H1 (cell line): ENCODE data around the gene RBM4B. TPM values are rescaled to one million over a fixed set of nuclear protein-coding genes. Genes with fewer than 3 reads are reported as not detected.

Experiments
- CTCF ChIA-PET: fragments of 300-600 bp; sonication (Branson Sonifier 250); formaldehyde crosslinking; loops from one replicate; lab custom pipeline; 2021; ENCODE audit not compliant: partially characterized antibody; lab: Charles Lee
- POLR2A ChIA-PET: fragments of 300-600 bp; sonication (Branson Sonifier 250); formaldehyde crosslinking; loops from one replicate; lab custom pipeline; 2021; ENCODE audit warnings: inconsistent platforms; ENCODE audit not compliant: partially characterized antibody; lab: Charles Lee
- DNase-seq, 2 experiments: peaks; one replicate each; pipeline versions ENCODE4 v3.0.0 to v3.0.0-alpha.2; 2010 to 2022; ENCODE audit warnings: low spot score in 2 of 2, low read depth in 1 of 2, mixed read lengths in 1 of 2
- FAIRE-seq: peaks from 2 replicates; lab custom pipeline; 2011; peaks lifted over from hg19 to GRCh38; lab: Jason Lieb, UNC
- H2AFZ ChIP-seq: 2 replicates; pipeline ENCODE4 v1.8.1; 2012; ENCODE audit warnings: low read length, inconsistent platforms
- H2AK5ac ChIP-seq: 2 replicates; pipeline ENCODE4 v1.6.1; 2013; ENCODE audit warnings: low read depth, low read length
- H2BK120ac ChIP-seq: replicated peaks from 2 replicates; pipeline ENCODE3; 2013; ENCODE audit warnings: low read depth, low read length, inconsistent platforms
- H2BK12ac ChIP-seq: 2 replicates; pipeline ENCODE4 v1.6.1; 2013; ENCODE audit warnings: low read depth, low read length
- H2BK15ac ChIP-seq: 2 replicates; pipeline ENCODE4 v1.6.1; 2013; ENCODE audit warnings: low read length
- H2BK20ac ChIP-seq: 2 replicates; pipeline ENCODE4 v1.6.1; 2013; ENCODE audit warnings: low read length
- H2BK5ac ChIP-seq: 2 replicates; pipeline ENCODE4 v1.6.1; 2013; ENCODE audit warnings: low read depth, low read length
- H3K14ac ChIP-seq: 2 replicates; pipeline ENCODE4 v1.6.1; 2013; ENCODE audit warnings: inconsistent platforms; ENCODE audit not compliant: insufficient read length
- H3K18ac ChIP-seq: 2 replicates; pipeline ENCODE4 v1.6.1; 2013; ENCODE audit warnings: low read length; ENCODE audit errors: extremely low read depth
- H3K23ac ChIP-seq: 2 replicates; pipeline ENCODE4 v1.6.1; 2013; ENCODE audit warnings: inconsistent platforms; ENCODE audit not compliant: insufficient read length
- H3K23me2 ChIP-seq: 2 replicates; pipeline ENCODE4 v1.6.1; 2013; ENCODE audit warnings: low read depth, low read length
- H3K27ac ChIP-seq: 2 replicates; pipeline ENCODE4 v1.6.1; 2011; ENCODE audit warnings: low read depth, low read length, inconsistent platforms
- H3K27me3 ChIP-seq, 4 experiments: replicated peaks in 1 of 4; 1 replicate in 1 of 4; 2 replicates in 3 of 4; pipeline versions ENCODE4 v1.6.1 to v1.8.1; 2011 to 2013; ENCODE audit warnings: low read length in 3 of 4, mild to moderate bottlenecking in 3 of 4, inconsistent platforms in 2 of 4, mixed read lengths in 2 of 4, moderate library complexity in 1 of 4; ENCODE audit not compliant: control insufficient read depth in 3 of 4, insufficient read depth in 3 of 4; ENCODE audit errors: extremely low read depth in 1 of 4
- H3K36me3 ChIP-seq, 4 experiments: 2 replicates each; pipeline versions ENCODE4 v1.6.1 to v1.8.1; 2011 to 2013; ENCODE audit warnings: mild to moderate bottlenecking in 4 of 4, low read length in 3 of 4, moderate library complexity in 2 of 4, control low read depth in 1 of 4, inconsistent platforms in 1 of 4; ENCODE audit not compliant: insufficient read depth in 4 of 4, control insufficient read depth in 2 of 4
- H3K4ac ChIP-seq: replicated peaks from 2 replicates; pipeline ENCODE3; 2013; ENCODE audit warnings: low read length, low read depth, mixed read lengths, inconsistent platforms; ENCODE audit not compliant: insufficient read length
- H3K4me1 ChIP-seq, 4 experiments: replicated peaks in 1 of 4; 1 replicate in 1 of 4; 2 replicates in 3 of 4; pipeline versions ENCODE4 v1.6.1 to v1.8.1; 2011 to 2013; ENCODE audit warnings: low read length in 3 of 4, inconsistent platforms in 2 of 4, mixed read lengths in 1 of 4; ENCODE audit not compliant: insufficient read depth in 4 of 4, control insufficient read depth in 3 of 4
- H3K4me2 ChIP-seq, 2 experiments: 2 replicates each; pipeline versions ENCODE4 v1.6.1 to v1.8.1; 2011 to 2013; ENCODE audit warnings: low read depth in 2 of 2, low read length in 2 of 2, control low read depth in 1 of 2, inconsistent platforms in 1 of 2, mild to moderate bottlenecking in 1 of 2; ENCODE audit not compliant: insufficient read depth in 1 of 2
- H3K4me3 ChIP-seq, 4 experiments: fragments of 200-600, 300-600 bp in 1 of 4; sonication (generic), shearing (Covaris generic), sonication (Bioruptor Twin) in 1 of 4; 2 replicates each; pipeline versions ENCODE4 v1.5.1 to v1.8.1; 2011 to 2016; ENCODE audit warnings: low read length in 4 of 4, low read depth in 3 of 4, control low read depth in 2 of 4, inconsistent platforms in 2 of 4, mild to moderate bottlenecking in 2 of 4, mixed read lengths in 1 of 4, moderate library complexity in 1 of 4; ENCODE audit not compliant: insufficient read depth in 2 of 4; ENCODE audit errors: extremely low read depth in 1 of 4
- H3K56ac ChIP-seq: replicated peaks from 2 replicates; pipeline ENCODE3; 2013; ENCODE audit warnings: low read depth, mild to moderate bottlenecking, mixed read lengths, low read length, inconsistent platforms; ENCODE audit not compliant: insufficient read length
- H3K79me1 ChIP-seq: 2 replicates; pipeline ENCODE4 v1.6.1; 2013; ENCODE audit warnings: low read depth, low read length, control low read depth
- H3K79me2 ChIP-seq, 2 experiments: 2 replicates each; pipeline versions ENCODE4 v1.6.1 to v1.8.1; 2012 to 2013; ENCODE audit warnings: low read length in 2 of 2, mild to moderate bottlenecking in 2 of 2, inconsistent platforms in 1 of 2; ENCODE audit not compliant: insufficient read depth in 2 of 2, control insufficient read depth in 1 of 2
- H3K9ac ChIP-seq, 4 experiments: replicated peaks in 1 of 4; 1 replicate in 1 of 4; 2 replicates in 3 of 4; pipeline versions ENCODE4 v1.6.1 to v1.8.1; 2011 to 2013; ENCODE audit warnings: low read depth in 3 of 4, low read length in 3 of 4, control low read depth in 2 of 4, mild to moderate bottlenecking in 2 of 4, moderate library complexity in 2 of 4, inconsistent platforms in 1 of 4; ENCODE audit errors: extremely low read depth in 1 of 4
- H3K9me3 ChIP-seq, 2 experiments: 2 replicates each; pipeline versions ENCODE4 v1.6.1 to v1.8.1; 2012 to 2013; ENCODE audit warnings: mild to moderate bottlenecking in 2 of 2, moderate library complexity in 2 of 2, control low read depth in 1 of 2, inconsistent platforms in 1 of 2, low read depth in 1 of 2, low read length in 1 of 2, mixed read lengths in 1 of 2; ENCODE audit not compliant: insufficient read depth in 2 of 2
- H4K20me1 ChIP-seq, 2 experiments: replicated peaks in 1 of 2; 2 replicates each; pipeline versions ENCODE3 to v1.8.1; 2011 to 2013; ENCODE audit warnings: inconsistent platforms in 2 of 2, low read length in 2 of 2, mild to moderate bottlenecking in 1 of 2; ENCODE audit not compliant: insufficient read depth in 2 of 2, control insufficient read depth in 1 of 2
- H4K5ac ChIP-seq: 2 replicates; pipeline ENCODE4 v1.6.1; 2013; ENCODE audit warnings: low read length, low read depth, mixed read lengths, inconsistent platforms; ENCODE audit not compliant: insufficient read length
- H4K8ac ChIP-seq: 2 replicates; pipeline ENCODE4 v1.8.0; 2013; ENCODE audit warnings: mild to moderate bottlenecking, moderate library complexity, low read length, inconsistent platforms; ENCODE audit not compliant: insufficient read depth; ENCODE audit errors: extremely low read depth
- H4K91ac ChIP-seq: replicated peaks from 2 replicates; pipeline ENCODE3; 2013; ENCODE audit warnings: low read length, mixed read lengths, inconsistent platforms; ENCODE audit not compliant: insufficient read length
- BACH1 ChIP-seq: IDR thresholded peaks from 2 replicates; pipeline ENCODE4 v1.6.1; 2012; ENCODE audit warnings: low read length, improper control_type of control experiment
- CTBP2 ChIP-seq: IDR thresholded peaks from 2 replicates; pipeline ENCODE4 v1.7.0; 2011; ENCODE audit warnings: borderline replicate concordance, mild to moderate bottlenecking, moderate library complexity, mixed read lengths, low read length; ENCODE audit not compliant: insufficient read depth, insufficient read length
- EP300 ChIP-seq, 2 experiments: IDR thresholded peaks; 1 replicate in 1 of 2; 2 replicates in 1 of 2; pipeline ENCODE4 v1.6.1; 2011 to 2012; ENCODE audit warnings: low read depth in 2 of 2, low read length in 2 of 2, mild to moderate bottlenecking in 2 of 2, borderline replicate concordance in 1 of 2, inconsistent platforms in 1 of 2, moderate library complexity in 1 of 2
- FOSL1 ChIP-seq: IDR thresholded peaks from 2 replicates; pipeline ENCODE4 v1.6.1; 2011; ENCODE audit warnings: mild to moderate bottlenecking, low read depth, low read length, moderate library complexity; ENCODE audit not compliant: insufficient read depth
- GABPA ChIP-seq: IDR thresholded peaks from 2 replicates; pipeline ENCODE4 v1.6.1; 2011; ENCODE audit warnings: mild to moderate bottlenecking, low read length, moderate library complexity, borderline replicate concordance; ENCODE audit not compliant: insufficient read depth
- GTF2F1 ChIP-seq: IDR thresholded peaks from 2 replicates; pipeline ENCODE4 v1.6.1; 2012; ENCODE audit warnings: low read depth, low read length, improper control_type of control experiment, borderline replicate concordance
- HDAC2 ChIP-seq, 2 experiments: fragments of 300-600 bp in 1 of 2; sonication (generic) in 1 of 2; IDR thresholded peaks; 2 replicates each; pipeline ENCODE4 v1.6.1; 2011 to 2012; ENCODE audit warnings: low read depth in 2 of 2, low read length in 2 of 2, mild to moderate bottlenecking in 2 of 2, moderate library complexity in 2 of 2, borderline replicate concordance in 1 of 2, inconsistent platforms in 1 of 2
- SRF ChIP-seq: IDR thresholded peaks from 2 replicates; pipeline ENCODE4 v1.6.1; 2011; ENCODE audit warnings: mild to moderate bottlenecking, low read depth, low read length, moderate library complexity
- TAF7 ChIP-seq: optimal IDR thresholded peaks from 2 replicates; pipeline ENCODE3; 2011; ENCODE audit warnings: low read depth, mild to moderate bottlenecking, inconsistent platforms, low read length, moderate library complexity, borderline replicate concordance
- TCF12 ChIP-seq: IDR thresholded peaks from 2 replicates; pipeline ENCODE4 v1.6.1; 2011; ENCODE audit warnings: low read depth, mild to moderate bottlenecking, low read length
- USF2 ChIP-seq: IDR thresholded peaks from 2 replicates; pipeline ENCODE4 v1.6.1; 2011; ENCODE audit warnings: low read length, improper control_type of control experiment
- WGBS, 2 experiments: shearing (Covaris generic) in 1 of 2; methylation state at CpG; one replicate each; pipeline versions ENCODE4 v1.1.6 to v1.1.7; 2013 to 2015; ENCODE audit warnings: low lambda C conversion rate in 2 of 2, mixed read lengths in 2 of 2, inconsistent platforms in 1 of 2, low coverage in 1 of 2, missing lambda C conversion rate in 1 of 2; ENCODE audit not compliant: insufficient replicate concordance in 2 of 2, insufficient coverage in 1 of 2, insufficient read length in 1 of 2; ENCODE audit errors: extremely low coverage in 1 of 2, missing lambda C conversion rate in 1 of 2; 5-methylcytosine and 5-hydroxymethylcytosine counted together
- polyA plus RNA-seq, 7 experiments: library from polyadenylated mRNA; depleted of rRNA in 3 of 7; stranded (reverse) in 5 of 7; unstranded in 2 of 7; fragments of >200 nt in 5 of 7; fragments of 200-250 nt in 2 of 7; gene quantifications; 1 replicate in 5 of 7; 2 replicates in 1 of 7; 4 replicates in 1 of 7; pipeline versions ENCODE4 v1.2.1 to v1.2.3, GENCODE V29; 2011 to 2013; ENCODE audit warnings: missing spikeins in 2 of 7, mixed read lengths in 2 of 7
- total RNA-seq: library from RNA; stranded (reverse); fragmentation: NEBNext Ultra II Directional; extraction: Animal tissue kit (Norgen Biotek cat#: 25700); gene quantifications from 2 replicates; pipeline ENCODE4 v1.2.1, GENCODE V29; 2021

The RBM4B gene
- total and polyA plus RNA-seq, 2 of the 8 experiments (the other 6 are each of a cell fraction or from before 2014, with no cell fraction given) = 27.5 to 30.5 TPM

- Histone ChIP-seq H2AFZ (no peak overlapping the region), H3K27ac (no peak overlapping the region), H3K18ac (no peak overlapping the region), H3K27me3 (no peaks in the 10 kb centered on the region), H3K14ac (no peak overlapping the region), H3K79me1 (no peaks in the 10 kb centered on the region), H4K20me1 (peaks cover 0 to 4% of the 10 kb centered on the region in 2 experiments), H3K9me3 (0 out of 4 replicates have a peak, but pooled peaks cover 0 to 5% of the 10 kb centered on the region in 2 experiments), H3K9ac (no peak overlapping the region), H2BK120ac (no peak overlapping the region), H3K56ac (no peak overlapping the region), H3K4me3 (no peak overlapping the region), H2BK12ac (no peak overlapping the region), H3K4me1 (no peaks in the 10 kb centered on the region), H4K8ac (no peak overlapping the region), H2BK15ac (no peak overlapping the region), H3K36me3 (peaks cover 4 to 37% (median 26%) of the 10 kb centered on the region in 4 experiments; a peak in 7 of 8 replicates), H4K91ac (no peak overlapping the region), H3K23me2 (no peaks in the 10 kb centered on the region), H3K4ac (no peak overlapping the region), H3K4me2 (no peak overlapping the region), H2BK20ac (no peak overlapping the region), H4K5ac (no peak overlapping the region), H3K23ac (no peak overlapping the region), H2BK5ac (no peak overlapping the region), H3K79me2 (no peaks in the 10 kb centered on the region), H2AK5ac (no peak overlapping the region)
- POLR2A ChIA-PET = interaction anchor here (1.2 to 1.6 kb wide), 2 partner anchors 45 to 65 kb away, joined by 3 read pairs; partner anchors contain the start of gene RBM4
- CTCF ChIA-PET = interaction anchor here (1.1 kb wide), 1 partner anchor 154 kb away, joined by 3 read pairs; no protein-coding TSS in a partner anchor
- DNase-seq (no peak), FAIRE-seq (no peak)
- 91% methylated on average over 8 of the region's 8 CpGs; no CpG with 5 or more reads in 1 of the 2 experiments for WGBS, 2 experiments
- TF ChIP-seq CTBP2 (no peak), GTF2F1 (no peak), HDAC2 (IDR thresholded peaks at IDR 0.05; ENCODE audit: borderline replicate concordance in 1 of 2, low read depth in 2 of 2, low read length in 2 of 2) (no peak), FOSL1 (no peak), EP300 (IDR thresholded peaks at IDR 0.05; ENCODE audit: borderline replicate concordance in 1 of 2, low read depth in 2 of 2, low read length in 2 of 2) (no peak), TAF7 (no peak), BACH1 (no peak), TCF12 (no peak), GABPA (no peak), SRF (no peak), USF2 (no peak)
Observed at GRCh38 chr11:66683877-66684276, 6.2 kb upstream of the RBM4B start.
